Measurements from ENCODE around the gene PLXNA2.

Gene PLXNA2

GRCh38 chr1:208085655-208086515 lies 158.3 kb downstream of the PLXNA2 start:
- DNase-seq (ENCODE audit: low spot score): no peak

- no peak for DNase-seq (ENCODE audit: low spot score)
Measured at GRCh38 chr1:208084764-208085163, 159.4 kb downstream of the PLXNA2 start.

- no peak for DNase-seq (ENCODE audit: low spot score)
Measured at GRCh38 chr1:208084220-208084619, 160.0 kb downstream of the PLXNA2 start.

GRCh38 chr1:208083715-208084085 lies 160.5 kb downstream of the PLXNA2 start:
- DNase-seq (ENCODE audit: low spot score): no peak

GRCh38 chr1:208083016-208083714 lies 161.0 kb downstream of the PLXNA2 start:
- no peak for DNase-seq (ENCODE audit: low spot score)

GRCh38 chr1:208081972-208082371 lies 162.2 kb downstream of the PLXNA2 start:
- peak; percentile 43 for DNase-seq (ENCODE audit: low spot score)

- DNase-seq (ENCODE audit: low spot score): no peak
Measured at GRCh38 chr1:208080396-208081286, 163.5 kb downstream of the PLXNA2 start.

- no peak for DNase-seq (ENCODE audit: low spot score)
Measured at GRCh38 chr1:208079161-208079560, 165.0 kb downstream of the PLXNA2 start.

GRCh38 chr1:208078752-208079151 lies 165.4 kb downstream of the PLXNA2 start:
- DNase-seq (ENCODE audit: low spot score): peak; percentile 33

- DNase-seq (ENCODE audit: low spot score): peak; percentile 30
Measured at GRCh38 chr1:208077232-208078075, 166.7 kb downstream of the PLXNA2 start.

GRCh38 chr1:208074353-208074752 lies 169.8 kb downstream of the PLXNA2 start:
- DNase-seq (ENCODE audit: low spot score): no peak

GRCh38 chr1:208071435-208072031 lies 172.7 kb downstream of the PLXNA2 start:
- DNase-seq (ENCODE audit: low spot score): no peak

- no peak for DNase-seq (ENCODE audit: low spot score)
Measured at GRCh38 chr1:208069908-208070307, 174.3 kb downstream of the PLXNA2 start.

- no peak for DNase-seq (ENCODE audit: low spot score)
Measured at GRCh38 chr1:208069317-208069716, 174.9 kb downstream of the PLXNA2 start.

GRCh38 chr1:208068908-208069307 lies 175.3 kb downstream of the PLXNA2 start:
- DNase-seq (ENCODE audit: low spot score): no peak

- DNase-seq (ENCODE audit: low spot score): no peak
Measured at GRCh38 chr1:208068407-208068806, 175.8 kb downstream of the PLXNA2 start.

GRCh38 chr1:208066583-208066982 lies 177.6 kb downstream of the PLXNA2 start:
- DNase-seq (ENCODE audit: low spot score): no peak

- DNase-seq (ENCODE audit: low spot score): peak; percentile 48
Measured at GRCh38 chr1:208065862-208066261, 178.3 kb downstream of the PLXNA2 start.

GRCh38 chr1:208061632-208062031 lies 182.6 kb downstream of the PLXNA2 start:
- no peak for DNase-seq (ENCODE audit: low spot score)

GRCh38 chr1:208061118-208061517 lies 183.1 kb downstream of the PLXNA2 start:
- DNase-seq (ENCODE audit: low spot score): no peak

Measured in putamen (tissue), 1 donor.